GF-D8 (cell line): Measurements from ENCODE around the gene ZNHIT1.
A peak's percentile ranks its signal among the peaks of the same experiment; 100 is the strongest.
"Not testable (repeated sequence)": the region's sequence is repeated elsewhere in the genome, so short reads cannot be mapped to it uniquely, and the experiment has no call there.

Experiments
- DNase-seq: peaks from one replicate; lab custom pipeline; 2025; lab: John Stamatoyannopoulos, UW

The ZNHIT1 gene

DNA sequence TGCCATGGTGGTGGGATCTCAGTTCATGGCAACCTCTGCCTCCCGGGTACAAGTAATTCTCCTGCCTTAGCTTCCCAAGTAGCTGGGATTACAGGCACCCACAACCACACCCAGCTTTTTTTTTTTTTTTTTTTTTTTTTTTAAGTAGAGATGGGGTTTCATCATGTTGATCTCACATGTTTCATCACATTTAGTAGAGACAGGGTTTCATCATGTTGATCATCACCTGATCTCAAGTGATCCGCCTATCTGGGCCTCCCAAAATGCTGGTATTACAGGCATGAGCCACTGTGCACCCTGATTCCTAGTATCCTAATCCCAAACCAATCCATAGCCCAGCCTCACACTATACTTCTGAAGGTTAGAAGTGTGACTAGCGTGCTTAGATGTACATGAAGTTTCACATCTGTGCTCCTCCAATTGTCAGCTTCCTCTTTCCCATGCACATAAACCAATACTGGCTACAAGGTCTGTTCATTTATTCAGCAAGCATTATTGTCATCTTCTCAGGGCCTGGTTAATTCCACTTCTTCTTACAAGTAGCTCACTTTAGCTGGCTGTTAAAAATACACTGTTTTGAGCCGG, 31.0 kb upstream of the ZNHIT1 start:
- no peak for DNase-seq

DNA sequence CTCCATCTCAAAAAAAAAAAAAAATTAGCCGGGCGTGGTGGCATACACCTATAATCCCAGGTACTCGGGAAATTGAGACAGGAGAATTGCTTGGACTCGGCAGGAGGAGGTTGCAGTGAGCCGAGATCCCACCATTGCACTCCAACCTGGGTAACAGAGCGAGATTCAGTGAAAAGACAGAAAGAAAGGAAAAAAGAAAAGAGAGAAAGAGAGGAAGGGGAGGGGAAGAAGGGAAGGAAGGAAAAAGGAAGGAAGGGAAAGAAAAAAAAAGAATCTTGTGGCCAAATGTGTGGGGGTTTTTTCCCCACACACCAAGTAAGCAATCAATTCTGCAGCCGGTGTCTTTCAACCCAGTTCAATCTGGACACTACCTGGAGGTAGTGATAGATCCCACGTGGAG, 28.9 kb upstream of the ZNHIT1 start:
- DNase-seq: no peak

DNA sequence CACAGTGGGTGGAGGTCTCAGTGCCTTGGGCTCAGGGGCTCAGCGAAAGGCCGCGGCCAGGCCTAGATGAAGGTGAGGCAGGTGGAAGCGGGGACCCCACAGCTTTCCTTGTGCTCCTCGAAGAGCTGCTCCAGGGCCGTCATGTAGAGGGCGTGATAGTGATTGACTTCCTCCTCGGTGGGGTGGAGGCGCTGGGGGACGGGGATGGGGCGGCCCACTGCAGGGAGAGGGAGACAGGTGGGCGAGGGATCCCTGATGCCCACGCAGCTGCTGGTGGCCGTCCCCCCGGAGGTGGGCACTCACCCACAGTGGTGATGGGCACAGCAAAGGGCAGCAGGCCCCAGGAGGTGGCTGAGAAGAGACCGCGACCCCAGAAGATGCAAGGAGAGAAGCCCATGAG, 22.1 kb upstream of the ZNHIT1 start:
- no peak for DNase-seq

DNA sequence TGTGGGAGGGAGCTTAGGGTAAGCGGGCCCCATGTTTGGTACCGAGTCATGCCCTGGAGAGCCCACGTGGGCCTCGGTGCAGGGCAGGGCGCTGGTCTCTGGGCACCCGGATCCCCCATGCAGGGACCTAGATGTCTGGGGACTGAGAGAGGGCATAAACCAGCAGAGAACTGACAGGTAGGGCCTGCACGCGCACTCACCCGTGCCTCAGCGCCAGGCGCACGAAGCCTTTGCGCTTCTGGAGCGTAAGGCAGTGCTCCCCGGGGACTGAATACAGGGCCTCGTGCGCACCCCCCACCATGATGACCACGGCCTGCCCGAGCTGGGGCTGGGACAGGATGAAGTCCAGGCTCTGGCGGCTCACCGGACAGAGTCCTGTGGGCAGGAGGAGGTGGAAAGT, 20.0 kb upstream of the ZNHIT1 start:
- DNase-seq: no peak

DNA sequence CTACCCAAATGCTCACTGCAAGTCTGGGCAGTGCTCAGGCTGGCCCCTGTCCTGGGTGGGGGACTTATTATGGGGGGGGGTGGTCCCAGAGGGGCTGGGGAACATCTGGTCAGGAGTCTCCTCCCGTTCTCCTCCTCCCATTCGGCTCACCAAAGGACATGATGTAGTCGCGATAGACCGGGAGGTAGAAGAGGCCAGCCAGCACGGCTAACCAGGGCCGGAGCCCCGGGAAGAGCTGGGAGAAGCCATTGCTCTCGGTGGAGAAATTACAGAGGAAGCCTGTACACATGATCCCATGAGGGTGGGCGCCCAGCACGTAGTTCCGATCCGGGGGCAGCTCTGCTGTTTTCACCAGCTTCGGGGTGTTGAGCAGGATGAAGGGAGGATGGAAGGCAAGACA, 19.5 kb upstream of the ZNHIT1 start:
- no peak for DNase-seq

DNA sequence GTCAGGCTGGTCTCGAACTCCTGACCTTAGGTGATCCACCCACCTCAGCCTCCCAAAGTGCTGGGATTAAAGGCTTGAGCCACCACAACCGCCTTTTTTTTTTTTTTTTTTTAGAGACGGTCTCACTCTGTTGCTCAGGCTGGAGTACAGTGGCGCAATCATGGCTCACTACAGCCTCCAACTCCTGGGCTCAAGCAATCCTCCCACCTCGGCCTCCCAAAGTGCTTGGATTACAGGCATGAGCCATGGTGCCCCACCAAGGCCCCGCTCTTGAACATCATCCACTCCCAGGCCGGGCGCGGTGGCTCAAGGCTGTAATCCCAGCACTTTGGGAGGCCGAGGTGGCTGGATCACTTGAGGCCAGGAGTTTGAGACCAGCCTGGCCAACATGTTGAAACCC, 18.4 kb upstream of the ZNHIT1 start:
- DNase-seq: not testable (repeated sequence)

DNA sequence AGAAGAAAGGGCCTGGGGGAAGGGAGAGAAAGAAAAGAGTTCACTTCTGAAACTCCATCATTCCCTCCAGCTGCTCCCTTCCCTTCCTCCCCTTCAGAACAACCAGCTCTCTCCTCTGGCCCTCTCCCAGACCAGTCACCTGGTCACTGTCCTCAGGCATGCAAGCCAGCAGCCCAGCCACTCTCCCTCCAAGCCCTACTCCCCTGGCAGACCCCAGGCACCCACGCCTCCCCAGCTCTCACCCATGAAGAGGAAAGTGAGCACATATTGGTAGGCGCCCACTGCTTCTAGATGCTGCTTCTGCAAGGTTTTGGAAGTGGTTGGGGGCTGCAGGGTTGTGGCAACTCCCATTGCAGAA, 17.5 kb upstream of the ZNHIT1 start:
- DNase-seq: no peak

DNA sequence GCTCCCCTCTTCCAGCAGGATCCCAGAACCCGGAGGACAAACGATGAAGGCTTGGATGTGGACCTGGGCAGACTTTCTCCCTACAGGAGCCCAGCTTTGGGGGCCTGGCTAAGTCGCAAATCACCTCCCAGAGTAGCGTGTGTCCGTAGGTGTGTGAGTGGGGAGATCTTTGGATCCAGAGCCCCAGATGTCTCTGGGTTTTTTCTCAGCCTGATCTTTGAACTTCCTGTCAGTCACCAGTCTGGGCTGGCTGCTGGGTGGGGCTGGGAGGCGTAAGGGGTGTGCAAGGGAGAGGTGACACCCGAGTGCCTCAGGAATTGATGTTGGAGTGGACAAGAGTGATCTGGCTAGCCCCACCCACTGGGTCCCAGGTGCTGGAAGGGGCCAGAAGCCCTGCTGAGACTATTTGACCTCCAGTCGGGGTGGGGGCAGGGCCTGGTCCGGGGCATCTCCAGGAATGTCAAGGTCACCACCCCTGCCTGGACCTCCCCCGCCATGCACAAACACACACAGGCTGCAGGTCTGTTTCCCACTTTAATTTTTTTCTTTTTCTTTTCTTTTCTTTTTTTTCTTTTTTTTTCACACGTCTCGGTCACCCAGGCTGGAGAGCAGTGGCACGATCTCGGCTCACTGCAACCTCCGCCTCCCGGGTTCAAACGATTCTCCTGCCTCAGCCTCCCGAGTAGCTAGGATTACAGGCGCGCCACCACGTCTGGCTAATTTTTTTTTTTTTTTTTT, 16.9 kb upstream of the ZNHIT1 start, which contains the start of gene MOGAT3:
Gene MOGAT3, minus strand, starts transcription at position 175 of the 738 bp plus-strand sequence. CDS start 182 bp downstream, outside the sequence.
- no peak for DNase-seq

DNA sequence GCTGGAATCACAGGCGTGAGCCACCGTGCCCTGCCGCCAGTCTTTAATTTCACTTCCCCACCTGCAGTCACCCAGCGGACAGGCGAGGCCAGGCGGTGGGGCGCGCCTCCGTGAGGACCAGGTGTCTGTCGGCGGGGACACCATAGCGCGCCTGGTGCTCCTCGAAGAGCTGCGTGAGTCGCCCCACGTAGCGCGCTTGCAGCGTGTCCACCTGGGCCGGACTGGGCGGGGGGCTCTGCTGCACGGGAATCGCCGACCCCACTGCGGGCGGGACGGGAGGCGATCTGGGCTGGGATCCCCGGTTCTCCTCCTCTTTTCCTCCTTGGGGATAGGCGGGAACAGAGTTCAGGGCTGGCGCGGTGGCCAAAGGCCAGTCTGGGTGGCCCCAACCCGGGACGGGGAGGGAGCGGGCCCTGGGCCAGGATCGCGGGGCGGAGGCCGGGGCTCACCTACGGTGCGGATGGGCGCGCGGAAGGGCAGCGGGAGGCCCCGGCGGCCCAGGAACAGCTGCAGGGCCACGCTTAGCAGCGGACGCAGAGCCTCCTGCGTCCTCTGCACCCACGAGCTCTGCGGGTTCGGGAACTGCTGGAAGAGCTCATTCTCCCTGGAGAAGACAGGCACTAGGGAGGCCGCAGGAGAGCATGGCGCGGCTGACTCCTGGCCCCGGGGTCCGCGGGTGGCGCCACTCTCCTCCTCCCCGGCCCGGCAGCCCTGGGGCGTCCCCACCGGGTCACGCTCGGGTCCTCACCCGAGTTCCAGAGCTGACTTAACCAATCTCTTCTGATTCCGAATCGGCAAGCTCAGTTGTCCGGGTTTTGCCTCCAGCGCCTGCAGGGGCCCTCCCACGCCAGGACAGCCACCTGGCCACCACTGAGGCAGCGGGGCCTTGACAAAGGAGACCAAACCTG, 16.0 kb upstream of the ZNHIT1 start:
- DNase-seq: no peak

DNA sequence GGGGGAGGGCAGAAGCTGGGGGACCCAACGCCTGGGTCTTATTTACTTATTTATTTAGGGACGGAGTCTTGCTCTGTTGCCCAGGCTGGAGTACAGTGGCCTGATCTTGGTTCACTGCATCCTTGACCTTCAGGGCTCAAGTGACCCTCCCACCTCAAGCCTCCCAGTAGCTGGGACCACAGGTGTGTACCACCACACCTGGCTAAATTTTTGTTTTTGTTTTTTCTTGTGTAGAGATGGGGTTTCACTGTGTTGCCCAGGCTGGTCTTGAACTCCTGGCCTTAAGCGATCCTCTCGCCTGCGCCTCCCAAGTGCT, 15.4 kb upstream of the ZNHIT1 start:
- DNase-seq: no peak

DNA sequence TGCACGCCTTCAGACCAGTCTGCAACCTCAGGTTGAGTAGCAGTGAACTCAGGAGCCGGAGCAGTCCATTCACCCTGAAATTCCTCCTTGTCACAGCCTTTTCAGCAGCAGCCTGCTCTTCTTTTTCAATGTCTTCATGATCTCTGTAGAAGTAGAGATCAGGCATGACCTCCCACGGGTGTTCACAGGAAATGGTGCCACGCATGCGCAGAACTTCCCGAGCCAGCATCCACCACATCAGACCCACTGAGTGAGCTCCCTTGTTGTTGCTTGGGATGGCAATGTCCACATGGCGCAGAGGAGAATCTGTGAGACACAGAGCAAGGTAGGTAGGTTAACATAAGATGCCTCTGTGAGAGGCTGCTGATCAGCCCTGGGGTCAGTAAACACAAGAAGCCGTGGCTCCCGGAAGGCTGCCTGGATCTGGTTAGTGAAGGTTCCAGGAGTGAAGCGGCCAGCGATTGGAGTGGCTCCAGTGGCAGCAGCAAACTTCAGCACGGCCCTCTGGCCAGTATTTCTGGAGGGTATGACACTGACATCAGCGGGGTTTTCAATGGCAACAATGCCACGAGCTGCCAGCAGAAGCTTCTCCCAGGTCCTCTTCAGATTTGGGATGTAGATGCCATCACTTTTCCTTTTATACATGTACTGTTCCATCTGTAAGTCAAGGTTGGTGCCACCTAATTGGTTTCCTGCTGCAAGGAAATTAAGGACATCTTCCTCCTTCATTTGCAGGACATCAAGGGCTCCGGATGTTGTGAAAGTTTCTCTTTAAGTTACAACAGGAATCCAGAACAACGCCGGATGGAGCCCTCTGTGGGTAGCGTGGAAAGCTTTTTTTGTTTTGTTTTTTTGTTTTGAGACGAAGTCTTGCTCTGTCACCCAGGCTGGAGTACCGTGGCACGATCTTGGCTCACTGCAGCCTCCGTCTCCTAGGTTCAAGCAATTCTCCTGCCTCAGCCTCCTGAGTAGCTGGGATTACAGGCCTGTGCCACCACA, 13.9 kb upstream of the ZNHIT1 start:
- peak; percentile 62 for DNase-seq

DNA sequence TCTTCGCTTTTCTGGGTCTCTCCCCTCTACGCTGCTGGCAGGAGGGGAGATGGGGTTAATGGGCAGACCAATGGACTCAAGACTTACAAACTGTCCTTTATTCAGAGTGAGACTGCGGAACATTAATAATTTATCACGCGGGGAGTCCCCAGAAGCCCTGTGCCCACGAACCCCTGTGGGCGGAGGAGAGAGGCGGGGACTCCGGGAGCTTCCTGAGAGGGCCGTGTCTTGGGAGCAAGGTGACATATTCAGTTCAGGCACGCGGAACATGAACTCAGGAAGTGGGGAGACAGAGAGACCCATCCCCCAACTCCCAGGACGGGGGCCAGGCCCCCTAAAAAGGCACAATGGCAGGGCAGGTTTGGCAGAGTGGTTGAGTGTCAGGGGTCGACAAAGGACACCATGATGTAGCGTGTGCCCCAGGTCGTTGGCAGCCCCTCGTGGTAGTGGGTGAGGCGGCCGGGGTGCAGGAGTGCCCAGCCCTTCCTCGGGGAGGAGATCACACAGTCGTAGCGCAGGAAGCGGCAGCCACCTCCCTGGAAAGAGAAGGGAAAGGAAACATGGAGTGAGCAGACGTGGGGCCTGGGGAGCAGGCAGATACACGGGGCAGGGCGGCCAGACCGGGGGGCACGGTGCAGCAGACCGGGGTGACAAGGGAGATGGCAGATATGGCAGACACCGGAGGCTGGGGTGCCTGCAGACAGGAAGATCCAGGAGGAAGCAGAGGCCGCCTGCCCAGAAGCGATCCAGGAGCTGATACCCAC, 11.9 kb upstream of the ZNHIT1 start:
- no peak for DNase-seq

DNA sequence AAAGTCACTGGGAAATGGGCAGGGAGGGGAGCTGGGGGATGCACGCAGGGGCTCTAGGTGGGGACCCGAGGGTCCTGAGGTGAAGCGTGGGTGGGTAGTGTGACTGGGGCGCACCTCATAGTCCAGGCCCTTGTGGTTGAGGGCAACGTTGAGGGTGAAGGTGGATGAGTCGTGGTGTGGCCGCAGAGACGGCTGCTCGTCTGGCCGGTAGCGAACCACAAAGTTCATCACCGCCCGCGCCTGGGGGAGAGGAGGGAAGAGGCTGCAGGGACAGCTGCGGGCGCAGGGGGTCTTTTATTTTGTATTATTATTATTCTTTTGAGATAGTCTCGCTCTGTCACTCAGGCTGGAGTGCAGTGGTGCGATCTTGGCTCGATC, 11.3 kb upstream of the ZNHIT1 start:
- DNase-seq: no peak

DNA sequence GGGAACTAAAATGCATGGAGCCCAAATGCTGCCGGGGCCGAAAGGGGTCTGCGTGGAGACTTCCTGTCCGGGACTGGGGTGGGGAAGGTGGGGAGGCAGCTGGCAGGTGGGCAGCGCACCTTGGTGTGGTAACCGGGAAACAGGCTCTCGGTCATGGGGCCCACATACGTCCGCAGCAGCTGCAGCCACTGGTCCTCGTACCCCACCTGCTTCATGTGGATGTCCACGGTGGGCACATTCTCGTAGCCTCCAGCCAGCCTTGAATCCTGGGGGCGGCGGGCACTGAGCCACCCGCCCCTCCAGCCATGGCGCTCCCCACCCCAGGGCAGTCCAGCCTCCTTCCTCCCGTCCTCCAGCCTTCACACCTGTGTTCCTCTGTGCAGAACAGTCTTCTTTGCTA, 10.5 kb upstream of the ZNHIT1 start:
- no peak for DNase-seq

DNA sequence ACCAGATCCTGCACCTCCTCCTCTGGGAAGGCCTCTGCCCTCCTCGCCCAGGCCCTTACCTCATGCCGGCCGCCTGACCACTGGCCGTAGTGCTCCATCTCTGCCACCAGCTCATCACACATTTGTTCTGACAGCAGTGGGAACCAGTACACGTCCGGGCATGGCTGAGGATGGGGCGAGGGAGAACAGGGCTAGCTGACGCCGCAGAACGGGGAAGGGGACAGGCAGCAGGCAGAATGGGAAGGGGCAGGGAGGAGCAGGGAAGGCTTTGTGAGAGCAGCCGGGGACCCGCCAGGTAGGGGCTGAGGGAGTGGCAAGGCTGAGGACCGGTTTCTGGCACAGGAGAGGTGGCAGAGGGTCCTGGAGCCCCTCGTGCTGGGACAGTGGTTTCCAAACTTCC, 9.2 kb upstream of the ZNHIT1 start:
- DNase-seq: no peak

DNA sequence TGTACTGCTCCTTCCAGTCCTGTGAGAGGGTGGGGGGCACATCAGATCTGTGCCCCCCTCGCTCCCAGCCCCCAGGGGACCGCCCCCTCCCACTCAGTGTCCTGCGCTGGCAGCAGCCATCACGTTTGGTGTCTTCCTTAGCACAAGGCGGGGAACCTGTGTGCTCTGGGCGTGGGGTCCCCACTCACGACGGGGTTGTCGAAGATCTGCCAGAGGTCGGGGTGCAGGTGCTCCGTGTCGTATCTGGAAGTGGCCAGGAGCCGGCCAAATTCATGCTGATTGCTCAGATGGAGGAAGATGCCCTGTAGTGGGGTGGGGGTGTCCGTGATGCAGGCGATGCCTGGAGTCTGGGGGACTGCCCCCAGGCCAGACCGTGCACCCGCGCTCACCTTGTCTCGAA, 7.8 kb upstream of the ZNHIT1 start:
- no peak for DNase-seq

DNA sequence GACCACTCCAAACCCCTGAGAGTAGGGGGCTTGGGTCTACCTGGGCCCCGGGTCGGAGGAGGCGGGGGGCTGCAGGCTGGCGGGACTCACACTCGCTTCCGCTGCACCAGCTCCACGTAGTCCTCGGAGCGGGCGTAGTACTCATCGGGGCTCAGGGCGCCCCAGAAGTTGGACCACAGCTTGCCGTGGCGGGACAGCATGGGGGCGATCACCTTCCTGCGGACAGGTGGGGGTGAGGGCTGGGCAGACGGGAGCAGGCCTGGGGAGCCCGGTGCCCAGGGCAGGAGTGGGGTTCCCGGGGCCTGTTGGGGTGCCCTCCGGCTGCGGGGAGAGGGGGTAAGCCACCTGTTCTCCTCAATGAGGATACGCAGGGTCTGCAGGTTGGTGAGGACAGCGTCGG, 6.5 kb upstream of the ZNHIT1 start:
- DNase-seq: no peak

DNA sequence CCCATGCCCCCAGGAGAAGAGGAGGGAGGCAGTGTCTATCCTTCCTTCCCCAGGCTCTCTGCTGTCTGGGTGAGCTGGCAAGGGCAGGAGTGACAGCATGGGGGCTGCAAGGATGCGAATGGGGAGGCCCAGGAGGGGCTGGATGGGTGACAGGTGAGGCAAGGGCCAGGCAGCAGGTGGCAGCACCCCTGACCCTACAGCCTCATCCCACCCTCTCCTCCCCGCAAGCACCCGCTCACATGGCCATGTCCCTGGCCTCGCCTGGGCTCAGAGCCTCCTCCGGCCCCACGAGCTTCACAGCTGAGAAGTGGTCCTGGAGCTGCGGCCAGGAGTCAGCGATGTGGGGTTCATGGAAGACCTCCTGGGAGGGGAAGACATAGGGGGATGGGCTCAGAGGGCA, 6.0 kb upstream of the ZNHIT1 start:
- DNase-seq: no peak

DNA sequence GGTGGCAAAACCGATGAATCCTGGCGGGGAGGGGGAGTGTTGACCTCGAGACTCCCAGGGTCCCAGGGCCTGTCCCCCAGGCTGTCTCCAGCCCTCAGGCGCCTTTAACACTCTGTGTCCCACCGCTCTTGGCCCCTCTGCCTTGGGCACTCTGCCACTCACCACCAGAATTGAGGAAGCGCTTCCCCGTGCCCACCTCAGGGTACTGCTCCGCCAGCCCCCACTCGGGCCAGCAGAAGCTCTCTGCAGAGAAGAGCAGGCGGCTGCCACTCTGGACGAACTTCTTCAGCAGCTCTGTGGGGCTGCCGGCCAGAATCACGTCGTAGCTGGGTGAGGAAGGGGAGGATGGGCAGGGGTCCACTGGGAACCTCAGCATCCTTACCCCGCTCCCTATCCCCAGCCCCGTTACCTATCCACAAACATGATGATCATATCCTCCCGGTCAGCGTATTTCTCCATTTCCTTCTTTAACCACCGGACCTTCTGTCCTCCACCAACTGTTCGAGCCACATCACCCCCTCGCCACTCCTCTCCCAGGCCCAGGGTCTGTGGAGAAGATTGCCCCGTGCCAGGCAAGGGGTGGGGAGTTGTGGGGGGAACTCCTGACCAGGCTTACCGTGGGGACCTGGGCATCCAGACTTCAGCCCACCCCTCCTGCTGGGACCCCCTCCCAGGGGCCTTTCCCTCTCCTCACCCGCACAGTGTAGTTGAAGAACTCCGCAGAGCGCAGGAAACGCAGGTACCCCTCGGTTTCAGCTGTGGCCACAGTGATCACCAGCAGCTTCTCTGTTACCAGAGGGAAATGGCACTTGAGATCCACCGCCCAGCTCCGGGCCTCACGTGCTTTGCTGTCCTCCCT, 1.7 kb upstream of the ZNHIT1 start:
- DNase-seq: peak; percentile 25

DNA sequence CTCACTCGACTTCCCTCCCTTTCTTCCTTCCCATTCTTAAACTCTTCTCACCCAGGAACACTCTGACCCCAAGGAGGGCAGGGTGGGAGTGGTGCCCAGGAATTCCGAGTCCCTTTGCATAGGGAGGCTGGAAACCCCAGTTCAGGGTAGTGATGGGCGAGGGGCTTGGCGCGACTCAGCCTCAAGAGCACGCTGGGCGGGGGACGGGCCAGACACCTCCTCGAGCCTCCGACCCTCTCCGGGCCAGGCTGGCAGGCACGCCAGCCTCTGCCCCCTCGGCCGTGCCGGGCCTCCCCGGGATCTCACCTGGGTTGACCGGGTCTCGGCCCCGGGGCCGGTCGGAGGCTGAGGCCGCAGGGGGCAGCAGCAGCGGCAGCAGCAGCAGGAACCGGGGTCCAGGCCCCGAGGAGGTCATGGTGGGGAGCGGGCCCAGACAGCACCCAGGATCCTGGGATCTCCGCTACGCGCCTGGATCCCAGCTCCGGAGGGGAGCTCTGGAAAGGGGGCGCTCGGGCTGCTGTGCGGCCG, 1.0 kb upstream of the ZNHIT1 start:
- no peak for DNase-seq
